Prostate gland (tissue), 2 donors: Measurements from ENCODE around the gene TGM1.

Source experiments
- POLR2A ChIP-seq: fragments of 450-650 bp; IDR thresholded peaks from one replicate; pipeline ENCODE4 v1.6.1; 2016; ENCODE audit warnings: antibody characterized with exemption, mild to moderate bottlenecking
- POLR2AphosphoS5 ChIP-seq: sonication (generic); formaldehyde crosslinking; IDR thresholded peaks from one replicate; pipeline ENCODE4 v1.6.1; 2017; ENCODE audit warnings: antibody characterized with exemption
- TF ChIP-seq, protein P1 (sequence below), 4 experiments: fragments of 200-600 bp in 2 of 4; fragments of 450-650 bp in 2 of 4; sonication (generic) in 2 of 4; IDR thresholded peaks; 1 replicate in 3 of 4; 2 replicates in 1 of 4; pipeline ENCODE4 v1.5.1; 2016 to 2019; ENCODE audit warnings: antibody characterized with exemption in 4 of 4, mild to moderate bottlenecking in 2 of 4, moderate library complexity in 2 of 4

DNA sequence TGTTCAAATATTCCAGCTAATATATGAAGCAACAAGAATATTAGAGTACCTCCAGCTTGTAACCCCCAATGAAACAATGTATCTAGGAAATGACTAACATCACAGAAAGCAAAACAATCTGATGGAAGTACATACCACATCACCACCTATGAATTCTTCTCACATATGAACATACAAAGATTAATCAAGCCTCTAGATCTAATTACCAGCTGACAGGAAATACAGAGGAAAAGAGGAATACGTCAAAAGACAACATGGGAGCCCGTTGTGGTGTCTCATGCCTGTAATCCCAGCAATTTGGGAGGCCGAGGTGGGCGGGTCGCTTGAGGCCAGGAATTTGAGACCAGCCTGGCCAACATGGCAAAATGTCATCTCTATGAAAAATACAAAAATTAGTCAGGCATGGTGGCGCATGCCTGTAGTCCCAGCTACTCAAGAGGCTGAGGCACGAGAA lies 38.3 kb downstream of the TGM1 start:
- TF ChIP-seq, protein P1, sequence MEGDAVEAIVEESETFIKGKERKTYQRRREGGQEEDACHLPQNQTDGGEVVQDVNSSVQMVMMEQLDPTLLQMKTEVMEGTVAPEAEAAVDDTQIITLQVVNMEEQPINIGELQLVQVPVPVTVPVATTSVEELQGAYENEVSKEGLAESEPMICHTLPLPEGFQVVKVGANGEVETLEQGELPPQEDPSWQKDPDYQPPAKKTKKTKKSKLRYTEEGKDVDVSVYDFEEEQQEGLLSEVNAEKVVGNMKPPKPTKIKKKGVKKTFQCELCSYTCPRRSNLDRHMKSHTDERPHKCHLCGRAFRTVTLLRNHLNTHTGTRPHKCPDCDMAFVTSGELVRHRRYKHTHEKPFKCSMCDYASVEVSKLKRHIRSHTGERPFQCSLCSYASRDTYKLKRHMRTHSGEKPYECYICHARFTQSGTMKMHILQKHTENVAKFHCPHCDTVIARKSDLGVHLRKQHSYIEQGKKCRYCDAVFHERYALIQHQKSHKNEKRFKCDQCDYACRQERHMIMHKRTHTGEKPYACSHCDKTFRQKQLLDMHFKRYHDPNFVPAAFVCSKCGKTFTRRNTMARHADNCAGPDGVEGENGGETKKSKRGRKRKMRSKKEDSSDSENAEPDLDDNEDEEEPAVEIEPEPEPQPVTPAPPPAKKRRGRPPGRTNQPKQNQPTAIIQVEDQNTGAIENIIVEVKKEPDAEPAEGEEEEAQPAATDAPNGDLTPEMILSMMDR (IDR thresholded peaks at IDR 0.05) = no peak
- TF ChIP-seq POLR2A (no peak), POLR2AphosphoS5 (no peak)
